HG03354 (cell line): Measurements from ENCODE around the gene S100A4.
"Not testable (repeated sequence)": the region's sequence is repeated elsewhere in the genome, so short reads cannot be mapped to it uniquely, and the experiment has no call there.

ENCODE experiments used
- ATAC-seq: cut with Tn5 transposase; IDR thresholded peaks from one replicate; pipeline ENCODE4 v1.9.1; 2021; ENCODE audit warnings: mild to moderate bottlenecking; ENCODE audit not compliant: unreplicated experiment, poor library complexity, severe bottlenecking

The S100A4 gene

DNA sequence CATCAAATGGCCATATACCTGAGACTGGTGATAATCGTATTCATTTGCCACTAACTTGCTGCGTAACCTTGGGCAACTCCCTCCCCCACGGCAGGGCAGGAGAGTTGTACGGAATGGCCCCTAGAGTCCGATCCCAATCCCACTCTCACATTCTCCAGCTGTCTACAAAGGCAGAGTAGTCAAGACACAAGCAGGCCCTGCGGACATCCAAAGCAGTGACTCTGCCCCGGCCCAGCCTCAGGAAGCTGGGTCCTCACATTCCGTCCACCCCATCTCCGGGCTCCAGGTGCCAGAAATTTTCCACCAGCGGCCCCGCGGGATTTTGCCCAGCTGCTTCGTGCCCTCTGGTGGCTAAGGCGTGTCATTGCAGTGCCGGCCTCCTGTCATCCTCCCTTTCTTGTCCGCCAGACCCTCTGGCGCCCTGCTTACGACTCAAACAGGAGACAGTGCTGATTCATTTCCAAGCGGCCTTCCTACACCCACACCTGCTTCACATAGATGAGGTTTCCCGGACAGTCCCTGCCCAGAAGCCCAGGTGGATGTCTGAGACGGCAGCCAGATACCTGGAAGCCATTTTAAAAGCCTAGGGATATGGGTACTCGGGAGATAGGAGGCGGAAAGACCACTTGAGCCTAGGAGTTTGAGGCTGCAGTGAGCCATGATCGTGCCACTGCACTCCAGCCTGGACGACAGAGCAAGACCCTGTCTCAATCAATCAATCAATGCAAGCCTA is 22.9 kb upstream of the S100A4 start:
- no peak for ATAC-seq

DNA sequence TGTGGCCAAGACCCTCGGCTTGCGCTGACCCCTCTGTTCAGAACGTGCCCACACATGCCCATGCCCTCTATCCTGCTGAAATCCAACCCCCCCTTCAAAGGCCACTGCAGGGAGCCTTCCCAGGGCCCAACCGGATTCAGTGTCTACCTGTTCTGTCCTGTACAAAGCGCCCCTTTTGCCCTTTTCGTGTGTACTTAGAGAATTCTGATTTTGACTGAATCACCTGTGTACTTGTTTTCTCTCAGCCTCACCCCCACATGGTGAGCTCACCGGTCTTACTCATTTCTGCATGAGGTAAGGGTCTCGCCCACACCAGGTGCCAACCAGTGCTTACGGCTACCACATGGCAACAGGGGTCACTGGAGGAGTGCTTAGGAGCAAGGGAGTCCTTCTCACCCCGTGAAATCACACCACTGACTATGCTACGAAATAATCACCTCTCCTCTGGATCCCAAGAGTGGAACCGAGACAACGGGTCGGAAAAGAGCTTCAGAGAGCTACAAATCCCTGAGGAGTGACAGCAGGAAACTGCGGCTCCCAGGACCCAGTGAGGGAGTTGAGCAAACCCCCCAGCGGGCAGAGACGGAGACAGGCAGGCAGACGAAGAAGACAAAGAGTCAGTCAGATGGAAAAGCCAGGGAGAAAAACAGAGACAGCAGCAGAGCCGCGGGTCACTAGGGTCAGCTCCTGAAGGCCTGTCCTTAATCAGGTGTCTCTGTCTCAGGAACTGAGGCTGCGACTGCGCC is 22.2 kb upstream of the S100A4 start:
- no peak for ATAC-seq

DNA sequence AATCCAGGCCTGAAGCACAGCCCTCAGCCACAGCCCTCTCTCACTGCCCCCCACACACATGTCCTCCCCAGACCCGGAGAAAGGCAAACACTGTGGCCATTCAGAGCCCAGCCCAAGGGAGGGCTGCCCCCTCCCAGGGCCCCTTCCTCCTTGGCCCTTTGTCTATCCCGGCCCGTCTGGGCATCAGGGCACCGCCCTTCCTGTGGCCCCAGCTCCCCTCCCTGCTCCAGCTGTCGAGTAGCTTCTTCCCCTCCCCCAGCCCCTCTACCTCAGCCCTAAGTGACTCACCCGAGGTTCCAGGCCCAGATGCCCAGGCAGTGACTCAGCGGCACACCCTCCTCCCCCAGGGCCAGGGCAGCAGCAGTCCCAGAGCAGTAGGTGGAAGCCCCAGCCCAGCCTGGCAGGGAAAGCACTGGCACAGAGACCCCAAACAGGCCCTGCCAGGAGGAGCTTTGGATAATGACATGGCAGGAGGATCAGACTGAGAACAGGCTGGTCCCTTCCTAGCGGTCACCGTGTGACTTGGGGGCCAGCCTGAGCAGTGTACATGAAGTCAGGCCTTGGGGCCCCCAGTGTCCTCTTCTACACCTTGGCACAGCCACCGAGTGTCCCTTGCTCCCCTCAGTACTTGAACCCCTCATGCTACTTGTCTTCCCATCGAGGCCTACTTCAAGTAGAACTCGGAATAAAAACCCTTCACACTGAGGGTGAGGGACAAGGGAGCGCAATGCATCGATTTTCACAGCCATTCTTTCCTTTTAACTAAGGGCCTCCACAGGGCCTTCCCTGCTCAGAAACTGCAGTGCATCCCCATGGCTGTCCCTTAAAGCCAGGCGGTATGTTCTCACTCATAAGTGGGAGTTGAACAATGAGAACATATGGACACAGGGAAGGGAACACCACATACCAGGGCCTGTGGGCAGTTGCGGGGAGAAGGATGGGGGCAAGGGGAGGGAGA is 21.1 kb upstream of the S100A4 start:
- no peak for ATAC-seq

DNA sequence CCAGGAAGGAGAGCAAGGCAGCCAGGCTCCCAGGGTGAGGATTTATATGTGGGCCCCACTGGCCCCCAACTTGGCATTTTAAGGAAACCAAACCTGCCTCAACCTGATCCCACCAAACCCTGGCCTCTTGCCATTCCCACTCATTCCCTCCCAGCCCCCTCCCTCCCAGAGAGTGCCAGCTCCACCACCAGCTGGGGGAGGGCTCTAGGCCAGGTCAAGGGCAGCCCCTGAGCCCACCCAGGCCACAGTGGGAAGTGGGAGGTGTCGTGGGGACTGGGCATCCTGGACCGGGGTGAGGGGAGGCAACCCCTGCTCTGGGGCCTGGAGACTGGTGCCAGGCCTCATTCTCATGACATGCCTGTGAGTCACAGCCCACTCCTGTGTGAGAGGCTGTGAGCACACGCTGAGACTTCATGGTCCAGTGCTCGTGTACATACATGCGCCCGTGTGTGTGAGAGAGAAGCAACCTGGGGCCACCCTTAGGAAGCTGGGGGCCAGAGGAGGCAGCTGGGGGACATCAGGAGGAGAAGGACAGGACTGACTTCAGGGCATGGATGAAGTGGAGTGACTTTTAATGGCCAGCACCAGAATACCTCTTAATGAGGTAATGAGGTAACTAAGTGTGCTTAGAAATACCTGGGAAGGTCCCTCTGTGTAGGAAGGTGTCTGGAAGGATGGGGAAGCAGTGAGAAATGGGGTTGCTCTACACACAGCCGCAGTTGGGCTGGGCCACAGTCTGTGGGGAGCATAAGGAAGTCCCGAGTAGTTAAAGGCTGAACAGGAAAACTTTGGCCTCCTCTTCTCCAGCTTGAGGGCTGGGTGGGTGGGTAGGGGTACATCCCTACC is 20.1 kb upstream of the S100A4 start, which contains the start of gene S100A2:
TSS of gene S100A2 (minus strand) at position 316 of the 846 bp plus-strand sequence. CDS start 1,967 bp downstream, outside the sequence.
- peak; percentile 51 for ATAC-seq

DNA sequence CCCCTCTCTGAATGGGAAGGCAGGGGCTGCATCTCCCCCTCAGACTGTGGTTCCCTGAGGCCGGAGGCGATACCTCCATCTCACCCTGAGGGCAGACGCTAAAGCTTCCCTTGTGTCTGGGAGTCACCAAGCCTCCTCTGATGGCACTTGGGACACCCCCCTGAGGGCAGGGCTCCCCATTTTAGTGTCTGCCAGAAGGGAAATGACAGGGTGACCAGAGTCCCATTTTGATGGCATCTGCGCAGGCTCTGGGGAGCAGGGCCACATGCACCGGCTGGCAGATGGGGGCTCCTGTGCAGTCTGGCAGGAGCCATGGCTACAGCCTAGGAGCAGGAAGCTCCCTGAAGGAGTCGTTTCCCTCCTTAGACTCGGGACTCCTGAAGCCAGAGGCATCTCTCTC is 18.4 kb upstream of the S100A4 start:
- no peak for ATAC-seq

DNA sequence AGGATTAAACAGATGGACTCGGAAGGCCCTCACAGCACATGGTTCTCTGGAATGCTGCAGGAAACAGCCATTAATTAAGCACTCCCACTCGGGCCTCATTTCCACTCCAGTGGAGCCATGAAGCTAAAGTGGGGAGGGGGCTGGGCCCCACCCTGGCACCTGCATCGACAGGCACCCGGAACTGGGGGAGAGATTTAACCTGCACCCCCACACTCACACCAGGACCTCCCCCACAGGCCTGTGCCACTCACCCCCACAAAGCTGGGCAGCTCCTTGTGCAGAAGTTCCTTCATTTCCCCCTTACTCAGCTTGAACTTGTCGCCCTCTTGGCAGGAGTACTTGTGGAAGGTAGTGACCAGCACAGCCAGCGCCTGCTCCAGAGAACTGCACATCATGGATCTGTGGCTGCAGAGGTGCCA is 17.9 kb upstream of the S100A4 start:
- no peak for ATAC-seq

DNA sequence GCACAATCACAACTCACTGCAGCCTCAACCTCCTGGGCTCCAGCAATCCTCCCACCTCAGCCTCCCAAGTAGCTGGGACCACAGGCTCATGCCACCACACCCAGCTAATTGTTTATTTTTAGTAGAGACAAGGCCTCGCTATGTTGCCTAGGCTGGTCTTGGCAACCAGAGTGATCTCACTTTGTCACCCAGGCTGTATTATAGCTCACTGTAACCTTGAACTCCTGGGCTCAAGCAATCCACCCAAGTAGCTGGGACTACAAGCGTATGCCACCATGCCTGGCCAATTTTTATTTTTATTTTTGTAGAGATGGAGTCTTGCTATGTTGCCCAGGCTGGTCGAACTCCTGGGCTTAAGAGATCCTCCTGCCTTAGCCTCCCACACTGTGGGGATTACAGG is 16.4 kb upstream of the S100A4 start:
- not testable (repeated sequence) for ATAC-seq

DNA sequence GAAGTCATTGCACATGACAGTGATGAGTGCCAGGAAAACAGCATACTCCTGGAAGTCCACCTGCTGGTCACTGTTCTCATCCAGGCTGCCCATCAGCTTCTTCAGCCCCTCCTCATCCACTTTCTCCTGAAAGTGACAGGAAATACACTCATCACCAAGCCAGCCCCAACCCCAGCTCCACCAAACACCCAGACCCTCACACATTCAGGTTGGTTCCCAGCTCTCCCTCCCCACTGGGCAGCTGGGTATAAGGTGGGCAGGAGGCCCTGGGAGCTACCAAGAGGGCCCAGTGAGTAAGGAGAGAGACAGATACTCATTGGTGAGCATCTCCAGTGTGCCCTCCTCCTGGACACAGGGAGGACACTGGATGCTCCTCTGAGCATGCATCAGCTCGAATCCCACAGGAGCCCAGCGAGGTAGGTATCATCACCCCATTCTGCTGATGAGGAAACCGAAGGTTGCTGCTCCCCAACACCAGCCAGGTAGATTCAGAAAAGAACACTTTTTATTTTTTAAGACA is 15.9 kb upstream of the S100A4 start:
- no peak for ATAC-seq

DNA sequence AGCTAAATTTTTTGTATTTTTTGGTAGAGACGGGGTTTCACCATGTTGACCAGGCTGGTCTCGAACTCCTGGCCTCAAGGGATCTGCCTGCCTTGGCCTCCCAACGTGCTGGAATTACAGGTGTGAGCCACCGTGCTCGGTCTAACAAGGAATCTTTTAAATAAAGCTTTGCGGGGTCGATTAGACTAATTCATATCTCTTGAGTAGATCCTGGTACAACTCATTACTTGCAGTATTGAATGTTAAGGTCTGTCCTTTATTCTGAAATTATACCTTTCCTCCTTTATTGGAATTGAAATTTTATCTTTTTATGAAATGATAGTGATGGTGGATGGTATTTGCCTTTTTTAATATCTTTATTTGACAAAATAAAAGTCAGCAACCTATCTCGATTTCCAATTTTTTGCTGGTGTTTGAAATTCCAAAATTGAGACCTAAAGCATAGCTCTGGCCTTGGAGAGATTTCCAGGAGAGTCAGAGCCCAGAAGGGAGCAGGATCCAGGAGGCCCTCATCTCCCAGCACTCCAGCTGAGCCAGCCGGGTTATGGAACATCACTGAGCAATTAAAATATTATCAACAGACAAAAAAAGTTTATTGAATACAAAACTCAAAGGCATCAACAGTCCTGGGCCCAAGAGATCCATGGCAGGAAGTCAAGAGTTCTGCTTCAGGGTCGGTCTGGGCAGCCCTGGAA is 15.3 kb upstream of the S100A4 start:
- ATAC-seq, result no peak

DNA sequence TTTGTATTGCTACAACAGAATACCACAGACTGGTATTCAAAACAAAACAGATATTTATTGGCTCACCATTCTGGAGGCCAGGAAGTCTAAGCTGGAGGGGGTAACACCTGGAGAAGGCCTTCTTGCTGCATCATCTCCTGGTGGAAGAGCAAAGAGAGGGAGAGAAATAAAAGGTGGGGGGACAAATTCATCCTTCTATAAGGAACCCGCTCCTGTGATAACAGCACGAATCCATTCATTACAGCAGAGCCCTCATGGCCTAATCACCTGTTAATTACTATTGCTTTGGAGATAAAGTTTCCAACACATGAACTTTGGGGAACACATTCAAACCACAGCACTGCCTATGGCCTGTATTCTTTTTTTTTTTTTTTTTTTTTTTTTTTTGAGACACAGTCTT is 14.6 kb upstream of the S100A4 start:
- ATAC-seq, result no peak

DNA sequence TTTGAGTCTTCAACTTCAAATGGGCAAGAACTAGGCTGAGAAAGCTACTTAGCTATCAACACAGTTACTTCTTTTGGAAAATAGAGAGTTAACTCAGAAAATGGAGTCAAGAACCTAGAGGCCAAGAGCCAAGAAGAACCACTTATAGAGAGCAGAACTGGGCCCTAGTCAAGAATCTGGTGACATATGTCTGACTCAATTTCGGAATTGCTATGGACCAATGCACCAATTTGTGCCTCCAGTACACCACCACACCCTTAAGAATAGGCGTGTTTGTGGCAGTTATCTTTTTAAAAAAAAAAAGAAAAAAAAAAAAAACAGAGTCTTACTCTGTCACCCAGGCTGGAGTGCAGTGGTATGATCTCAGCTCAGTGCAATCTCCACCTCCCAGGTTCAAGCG is 12.3 kb upstream of the S100A4 start:
- ATAC-seq, result no peak

DNA sequence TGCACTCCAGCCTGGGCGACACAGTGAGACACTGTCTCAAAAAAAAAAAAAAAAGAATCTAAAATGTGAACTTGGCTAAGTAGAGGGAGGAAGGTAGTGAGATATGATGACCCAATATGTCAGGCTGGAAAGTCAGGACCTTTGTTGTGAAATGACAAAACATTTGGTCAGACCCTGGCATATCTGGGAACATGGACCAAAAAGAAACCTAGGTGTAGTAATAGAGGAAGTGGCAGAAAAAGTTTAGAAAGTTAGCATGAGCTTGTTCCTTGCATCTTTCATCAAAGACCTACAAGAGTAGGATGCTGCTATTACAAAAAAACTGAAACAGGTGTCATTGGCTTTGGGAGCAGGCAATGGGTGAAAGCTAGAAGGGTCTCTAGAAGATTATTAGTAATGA is 10.7 kb upstream of the S100A4 start:
- ATAC-seq, result no peak

DNA sequence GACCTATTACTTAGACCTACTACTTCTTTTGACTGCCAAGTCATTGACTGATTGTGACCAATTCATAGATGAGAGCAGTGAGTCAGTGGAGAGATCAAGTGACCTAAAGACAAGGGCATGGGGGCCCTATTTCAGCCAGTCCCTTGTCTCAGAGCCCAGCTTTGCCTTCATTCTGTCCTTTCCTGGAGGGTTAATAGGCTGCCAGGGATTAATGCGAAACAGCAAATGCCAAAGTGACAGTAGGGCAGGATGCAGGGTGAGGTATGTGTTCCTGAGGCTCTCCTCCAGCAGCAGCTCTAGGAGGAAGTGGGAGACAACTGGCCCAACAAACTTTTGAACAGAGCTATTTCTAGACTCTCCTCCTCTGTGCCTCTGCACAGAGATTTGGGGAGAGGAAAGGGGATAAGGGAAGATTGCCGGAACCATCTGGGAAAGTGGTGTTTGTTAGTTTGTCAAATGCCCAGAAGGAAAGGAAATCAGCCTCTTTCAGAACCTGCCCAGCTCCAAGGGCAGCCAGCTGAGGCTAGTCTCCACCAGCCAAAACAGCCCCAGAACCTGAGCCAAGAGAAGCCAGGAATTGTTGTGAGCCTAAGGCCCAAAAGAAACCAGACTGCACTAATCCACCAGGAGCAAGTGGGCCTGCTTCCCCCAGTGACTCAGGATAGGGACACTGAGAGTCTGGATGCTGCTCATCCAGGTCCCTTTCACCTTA is 8.4 kb upstream of the S100A4 start:
- ATAC-seq, result no peak

DNA sequence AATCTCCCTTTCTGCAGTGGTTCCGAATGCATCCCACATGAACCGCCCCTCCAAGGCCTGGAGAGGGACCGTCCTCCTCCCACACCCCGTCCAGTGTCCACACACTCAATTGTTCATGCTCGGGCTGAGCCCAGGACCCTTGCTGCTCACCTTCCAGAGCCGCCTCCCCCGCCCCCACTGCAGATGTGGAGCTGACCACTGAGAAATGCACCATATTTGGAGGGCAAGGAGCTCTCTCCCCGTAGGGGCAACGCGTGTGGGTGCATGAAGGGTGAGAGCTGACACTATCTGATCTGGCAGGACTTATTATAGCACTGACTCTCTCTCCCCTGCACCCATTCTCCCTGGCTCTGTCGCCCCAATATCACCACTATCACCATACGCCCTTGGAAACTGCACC is 7.5 kb upstream of the S100A4 start:
- no peak for ATAC-seq

DNA sequence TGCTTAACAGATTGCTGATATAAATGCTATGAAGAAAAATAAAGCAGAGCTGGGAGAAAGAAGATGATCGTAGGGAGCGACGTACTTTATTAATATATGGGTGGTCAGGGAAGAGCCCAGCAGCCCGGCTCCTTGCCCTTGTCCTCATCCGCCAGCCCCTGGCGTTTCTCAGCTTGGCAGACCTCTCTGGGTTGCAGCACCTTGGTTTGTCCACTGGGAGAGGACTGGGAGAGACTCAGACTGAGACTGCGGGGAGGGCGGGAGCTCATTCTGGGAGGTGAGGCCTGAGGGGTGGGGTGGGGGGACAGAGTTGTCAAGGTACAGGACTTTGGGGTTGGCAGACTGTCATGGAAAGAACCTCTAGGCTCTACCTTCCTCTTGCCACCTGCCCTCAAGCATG is 6.7 kb upstream of the S100A4 start:
- no peak for ATAC-seq

DNA sequence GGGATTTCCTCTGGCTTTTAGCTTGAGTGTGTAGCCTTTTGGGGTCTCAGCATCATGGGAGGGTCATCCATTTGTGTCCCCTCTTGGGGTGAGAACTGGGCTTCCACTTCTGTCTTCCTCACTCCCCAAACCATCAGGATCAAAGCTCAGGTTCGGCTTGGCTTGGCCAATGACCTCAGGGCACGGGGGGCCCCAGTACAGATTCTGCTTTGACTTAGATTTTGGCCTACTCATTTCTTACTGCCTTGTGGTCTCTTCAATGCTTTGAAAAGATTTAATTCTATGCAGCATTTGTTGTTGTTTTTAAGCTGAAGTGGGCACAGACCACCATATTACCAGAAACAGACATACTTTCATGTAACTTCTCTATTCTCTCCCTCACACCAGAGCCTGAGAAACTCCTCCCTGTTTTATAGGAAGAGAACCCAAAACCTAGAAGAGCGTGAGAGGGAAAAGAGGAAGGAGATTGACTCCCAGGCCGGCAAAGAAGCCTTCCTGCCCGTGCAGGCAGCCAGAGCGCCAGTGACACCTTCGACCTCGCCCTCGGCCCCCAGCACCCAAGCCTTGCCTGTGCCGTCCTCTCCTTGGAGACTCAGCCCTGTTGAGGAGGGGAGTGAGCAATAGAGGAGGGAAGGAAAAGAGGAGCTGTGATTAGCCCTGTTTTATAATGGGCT is 5.4 kb upstream of the S100A4 start:
- no peak for ATAC-seq

DNA sequence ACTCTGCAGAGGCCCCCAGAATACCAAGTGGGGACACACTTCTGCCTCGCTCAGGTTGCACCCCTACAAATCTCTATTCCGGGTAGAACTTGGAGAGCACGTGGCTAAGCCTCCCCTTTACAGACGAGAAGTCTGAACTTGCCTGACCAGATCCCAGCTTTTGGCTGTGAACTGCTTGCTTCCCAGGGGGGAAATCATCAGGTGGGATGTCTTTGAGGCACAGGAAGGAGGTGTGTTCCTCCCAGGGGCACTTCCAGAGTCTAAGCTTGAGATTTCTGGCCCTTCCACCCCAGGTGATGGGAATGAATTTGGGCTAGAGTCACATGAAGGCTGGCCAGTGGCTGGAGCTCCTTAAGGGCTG is 4.8 kb upstream of the S100A4 start:
- ATAC-seq, result no peak
